ENCODE measurements around the gene ZBED4. TPM values are rescaled to one million over a fixed set of nuclear protein-coding genes. Genes with fewer than 3 reads are reported as not detected.
A peak's percentile ranks its signal among the peaks of the same experiment; 100 is the strongest.

ZBED4 gene
- total RNA-seq, 4 donors from 2014 or later = 14.9 to 24.0 (median 20.9) TPM

DNA sequence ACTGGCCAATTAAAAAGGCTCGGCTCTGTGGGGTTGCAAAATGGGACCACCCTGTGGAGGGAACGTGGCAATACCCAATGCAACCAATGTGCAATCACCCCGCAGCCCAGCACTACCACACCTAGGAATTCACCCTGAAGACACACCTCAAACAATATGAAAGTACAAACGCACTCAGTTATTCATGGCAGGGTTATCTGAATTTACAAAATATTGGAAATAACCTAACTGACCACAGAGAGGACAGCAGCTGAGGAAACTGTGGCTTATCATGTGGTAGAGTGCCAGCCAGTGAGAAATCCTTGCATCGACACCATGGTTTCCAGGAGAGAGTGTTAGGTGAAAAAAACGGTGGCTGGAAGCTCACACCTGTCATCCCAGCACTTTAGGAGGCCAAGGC, 45.9 kb downstream of the ZBED4 start:
- Histone ChIP-seq H3K27me3 (no peaks in the 10 kb centered on the region), H3K27ac (no peak overlapping the region), H3K9me3 (no peaks in the 10 kb centered on the region), H3K4me3 (no peak overlapping the region), H3K36me3 (peaks cover 0 to 29% (median 0%) of the 10 kb centered on the region in 3 donors), H3K4me1 (no peaks in the 10 kb centered on the region)
- DNase-seq = peak in 1 of 3 donors; percentile 21
- TF ChIP-seq, protein P1, sequence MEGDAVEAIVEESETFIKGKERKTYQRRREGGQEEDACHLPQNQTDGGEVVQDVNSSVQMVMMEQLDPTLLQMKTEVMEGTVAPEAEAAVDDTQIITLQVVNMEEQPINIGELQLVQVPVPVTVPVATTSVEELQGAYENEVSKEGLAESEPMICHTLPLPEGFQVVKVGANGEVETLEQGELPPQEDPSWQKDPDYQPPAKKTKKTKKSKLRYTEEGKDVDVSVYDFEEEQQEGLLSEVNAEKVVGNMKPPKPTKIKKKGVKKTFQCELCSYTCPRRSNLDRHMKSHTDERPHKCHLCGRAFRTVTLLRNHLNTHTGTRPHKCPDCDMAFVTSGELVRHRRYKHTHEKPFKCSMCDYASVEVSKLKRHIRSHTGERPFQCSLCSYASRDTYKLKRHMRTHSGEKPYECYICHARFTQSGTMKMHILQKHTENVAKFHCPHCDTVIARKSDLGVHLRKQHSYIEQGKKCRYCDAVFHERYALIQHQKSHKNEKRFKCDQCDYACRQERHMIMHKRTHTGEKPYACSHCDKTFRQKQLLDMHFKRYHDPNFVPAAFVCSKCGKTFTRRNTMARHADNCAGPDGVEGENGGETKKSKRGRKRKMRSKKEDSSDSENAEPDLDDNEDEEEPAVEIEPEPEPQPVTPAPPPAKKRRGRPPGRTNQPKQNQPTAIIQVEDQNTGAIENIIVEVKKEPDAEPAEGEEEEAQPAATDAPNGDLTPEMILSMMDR (IDR thresholded peaks at IDR 0.05) = no peak
- no peak for TF ChIP-seq POLR2A (IDR thresholded peaks at IDR 0.05)

DNA sequence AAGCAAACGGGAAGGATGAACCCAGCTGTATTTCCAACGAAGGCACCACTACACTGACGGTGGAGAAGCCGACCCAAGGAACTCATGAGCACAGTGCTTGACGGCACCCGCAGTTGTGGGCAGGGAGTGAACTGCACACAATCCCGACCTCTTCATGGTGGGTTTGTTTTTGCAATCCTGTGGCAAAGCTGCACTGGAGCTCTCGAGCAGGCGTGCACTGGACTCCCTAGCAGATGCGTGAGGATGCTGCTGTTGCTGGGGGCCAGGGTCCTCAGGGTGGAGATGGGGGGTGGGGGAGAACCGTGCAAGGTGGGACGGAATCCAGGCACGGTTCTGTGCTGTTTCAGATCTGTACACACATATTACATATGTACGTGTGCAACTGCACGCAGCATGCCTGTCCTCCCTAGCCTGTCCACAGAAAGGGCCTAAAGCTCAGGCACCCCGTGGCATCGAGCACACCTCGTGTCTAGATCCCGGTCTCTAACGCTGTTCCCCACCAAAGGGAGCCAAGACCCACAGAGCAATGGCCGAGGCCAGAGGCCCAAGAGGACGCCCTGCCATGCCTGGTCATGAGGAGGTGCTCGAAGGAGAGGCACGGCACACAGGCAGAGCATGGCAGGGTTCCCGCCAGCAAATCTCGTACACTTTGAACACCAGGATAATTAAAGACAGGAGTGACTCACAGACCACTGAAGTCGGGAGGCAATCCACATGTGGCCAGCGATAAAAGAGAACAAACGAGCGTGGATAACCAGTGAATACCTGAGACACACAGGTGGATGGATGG, 47.0 kb downstream of the ZBED4 start:
- Histone ChIP-seq H3K36me3 (peaks cover 0 to 34% (median 0%) of the 10 kb centered on the region in 3 donors), H3K27me3 (no peaks in the 10 kb centered on the region), H3K9me3 (no peaks in the 10 kb centered on the region), H3K4me3 (no peak overlapping the region), H3K27ac (no peak overlapping the region), H3K4me1 (no peaks in the 10 kb centered on the region)
- TF ChIP-seq, protein P1 (IDR thresholded peaks at IDR 0.05) = no peak
- TF ChIP-seq POLR2A (IDR thresholded peaks at IDR 0.05) = no peak
- peak in 1 of 3 donors; percentile 40 for DNase-seq

DNA sequence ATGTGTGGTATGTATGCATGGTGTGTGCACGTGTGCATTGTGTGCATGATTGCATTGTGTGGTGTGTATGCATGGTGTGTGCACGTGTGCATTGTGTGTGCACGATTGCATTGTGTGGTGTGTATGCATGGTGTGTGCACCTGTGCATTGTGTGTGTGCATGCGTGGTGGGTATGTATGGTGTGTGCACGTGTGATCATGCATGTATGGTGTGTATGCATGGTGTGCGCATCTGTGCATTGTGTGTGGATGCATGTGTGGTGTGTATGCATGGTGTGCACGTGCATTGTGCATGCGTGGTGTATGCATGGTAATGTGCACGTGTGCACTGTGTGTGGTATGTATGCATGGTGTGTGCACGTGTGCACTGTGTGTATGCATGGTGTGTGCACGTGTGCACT, 47.8 kb downstream of the ZBED4 start:
- peaks cover 0 to 42% (median 0%) of the 10 kb centered on the region in 3 donors for H3K36me3 ChIP-seq
- DNase-seq = no peak
- H3K27me3 ChIP-seq = no peaks in the 10 kb centered on the region
- H3K4me1 ChIP-seq = no peaks in the 10 kb centered on the region
- no peak for TF ChIP-seq POLR2A (IDR thresholded peaks at IDR 0.05)
- TF ChIP-seq, protein P1 (IDR thresholded peaks at IDR 0.05) = no peak
- no peak overlapping the region for H3K4me3 ChIP-seq
- H3K9me3 ChIP-seq = no peaks in the 10 kb centered on the region
- no peak overlapping the region for H3K27ac ChIP-seq

DNA sequence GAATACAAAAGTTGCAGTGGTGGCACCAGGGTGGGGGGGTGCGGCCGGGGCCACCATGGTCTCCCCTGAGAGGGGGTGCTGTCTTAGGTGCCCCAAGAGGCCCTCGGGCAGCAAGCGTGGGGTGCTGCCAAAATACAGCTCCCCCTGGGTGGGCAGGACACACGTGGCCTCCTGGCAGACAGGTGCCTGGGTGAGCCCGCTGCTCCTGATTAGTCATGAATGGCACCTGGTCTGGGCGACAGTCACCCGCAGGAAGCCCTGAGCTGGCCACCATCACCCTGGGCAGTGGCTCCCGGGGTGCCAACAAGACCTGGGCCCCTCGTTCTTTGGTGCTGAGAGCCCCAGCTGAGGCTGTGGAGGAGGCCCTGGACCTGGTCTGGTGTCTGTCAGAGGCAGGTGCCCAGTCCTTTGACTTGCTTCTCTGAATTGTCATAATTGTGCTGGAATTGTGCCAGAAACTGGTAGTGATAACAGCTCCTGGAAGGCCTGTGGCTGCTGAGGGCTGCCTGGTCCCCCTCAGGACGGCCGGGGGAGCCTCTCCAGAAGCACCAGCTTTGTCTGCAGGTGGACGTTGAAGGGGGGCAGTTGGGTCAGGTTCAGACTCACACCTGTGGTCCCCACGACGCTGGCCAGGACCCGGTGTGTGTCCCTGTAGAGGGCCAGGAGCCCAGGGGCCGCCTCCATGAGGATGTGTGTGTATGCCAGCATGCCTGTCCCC, 49.8 kb downstream of the ZBED4 start:
- H3K27me3 ChIP-seq = no peaks in the 10 kb centered on the region
- no peak overlapping the region for H3K4me3 ChIP-seq
- H3K36me3 ChIP-seq = peaks cover 0 to 59% (median 0%) of the 10 kb centered on the region in 3 donors
- no peaks in the 10 kb centered on the region for H3K9me3 ChIP-seq
- H3K27ac ChIP-seq = no peak overlapping the region
- no peak for DNase-seq
- H3K4me1 ChIP-seq = no peaks in the 10 kb centered on the region
- no peak for TF ChIP-seq POLR2A (IDR thresholded peaks at IDR 0.05)
- TF ChIP-seq, protein P1 (IDR thresholded peaks at IDR 0.05) = no peak

DNA sequence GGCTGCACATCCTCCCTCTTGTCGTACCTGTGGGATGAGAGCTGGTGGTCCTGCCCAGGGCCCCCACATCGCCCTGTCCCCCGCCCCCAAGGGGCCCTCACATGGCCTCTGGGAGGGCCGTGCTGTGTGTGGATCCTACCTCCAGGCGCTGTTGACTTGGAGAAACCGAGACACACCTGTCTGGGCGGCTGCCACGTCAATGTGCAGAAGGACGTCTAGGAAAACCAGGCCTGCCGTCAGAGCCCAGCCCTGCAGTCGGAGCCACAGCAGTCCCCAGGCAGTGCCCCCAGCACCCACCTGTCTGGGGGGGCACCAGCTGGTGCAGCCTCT, 50.4 kb downstream of the ZBED4 start:
- Histone ChIP-seq H3K27me3 (no peaks in the 10 kb centered on the region), H3K4me3 (no peak overlapping the region), H3K9me3 (no peaks in the 10 kb centered on the region), H3K36me3 (peaks cover 0 to 59% (median 0%) of the 10 kb centered on the region in 3 donors), H3K4me1 (no peaks in the 10 kb centered on the region), H3K27ac (no peak overlapping the region)
- TF ChIP-seq, protein P1 (IDR thresholded peaks at IDR 0.05) = no peak
- TF ChIP-seq POLR2A (IDR thresholded peaks at IDR 0.05) = no peak
- no peak for DNase-seq

Data from Peyer's patch (tissue), 4 donors.